Mesenchymal stem cell (in vitro differentiated cells and primary cell): ENCODE data around the gene PRTN3.
A peak's percentile ranks its signal among the peaks of the same experiment; 100 is the strongest.
"Not testable (repeated sequence)": the region's sequence is repeated elsewhere in the genome, so short reads cannot be mapped to it uniquely, and the experiment has no call there.

ENCODE experiments used
- DNase-seq: peaks from one replicate; pipeline ENCODE4 v3.0.0-alpha.2; 2013
- H2AFZ ChIP-seq: one replicate; pipeline ENCODE4 v1.6.1; 2013; ENCODE audit warnings: low read depth, mild to moderate bottlenecking, control low read depth, inconsistent platforms, low read length, moderate library complexity
- H2AK5ac ChIP-seq: 2 replicates; pipeline ENCODE4 v1.6.1; 2013; ENCODE audit warnings: low read length, moderate library complexity, mild to moderate bottlenecking, inconsistent platforms; ENCODE audit not compliant: severe bottlenecking
- H2BK120ac ChIP-seq: one replicate; pipeline ENCODE4 v1.6.1; 2013; ENCODE audit warnings: low read depth, mild to moderate bottlenecking, inconsistent platforms, low read length, moderate library complexity
- H2BK12ac ChIP-seq, 2 experiments: one replicate each; pipeline ENCODE4 v1.6.1; 2013; ENCODE audit warnings: inconsistent platforms in 2 of 2, low read length in 2 of 2, mild to moderate bottlenecking in 2 of 2, moderate library complexity in 2 of 2, control low read depth in 1 of 2
- H2BK15ac ChIP-seq: one replicate; pipeline ENCODE4 v1.6.1; 2013; ENCODE audit warnings: mild to moderate bottlenecking, low read depth, inconsistent platforms; ENCODE audit not compliant: poor library complexity, severe bottlenecking
- H2BK5ac ChIP-seq: 2 replicates; pipeline ENCODE4 v1.6.1; 2013; ENCODE audit warnings: low read depth, mild to moderate bottlenecking, low read length, control low read depth, inconsistent platforms; ENCODE audit not compliant: poor library complexity, severe bottlenecking
- H3K14ac ChIP-seq, 2 experiments: one replicate each; pipeline ENCODE4 v1.6.1; 2013; ENCODE audit warnings: inconsistent platforms in 2 of 2, low read length in 2 of 2, control low read depth in 1 of 2, mild to moderate bottlenecking in 1 of 2, moderate library complexity in 1 of 2
- H3K18ac ChIP-seq, 2 experiments: one replicate each; pipeline ENCODE4 v1.6.1; 2013; ENCODE audit warnings: inconsistent platforms in 2 of 2, low read length in 2 of 2, control low read depth in 1 of 2, low read depth in 1 of 2, mild to moderate bottlenecking in 1 of 2
- H3K23ac ChIP-seq, 2 experiments: one replicate each; pipeline ENCODE4 v1.6.1; 2013; ENCODE audit warnings: inconsistent platforms in 2 of 2, low read length in 2 of 2, mild to moderate bottlenecking in 2 of 2, moderate library complexity in 2 of 2, control low read depth in 1 of 2
- H3K27ac ChIP-seq: 2 replicates; pipeline ENCODE4 v1.5.1; 2013; ENCODE audit warnings: mild to moderate bottlenecking, moderate library complexity, low read length, control low read depth, inconsistent platforms; ENCODE audit not compliant: poor library complexity, severe bottlenecking
- H3K27me3 ChIP-seq, 2 experiments: 2 replicates each; pipeline versions ENCODE4 v1.6.1 to v1.7.0; 2013; ENCODE audit warnings: low read length in 2 of 2, mild to moderate bottlenecking in 2 of 2, moderate library complexity in 2 of 2, control low read depth in 1 of 2, inconsistent platforms in 1 of 2; ENCODE audit not compliant: control insufficient read depth in 1 of 2, insufficient read depth in 1 of 2
- H3K36me3 ChIP-seq, 2 experiments: 2 replicates each; pipeline versions ENCODE4 v1.6.1 to v1.7.0; 2013; ENCODE audit warnings: low read length in 2 of 2, control low read depth in 1 of 2, inconsistent platforms in 1 of 2, low read depth in 1 of 2, mild to moderate bottlenecking in 1 of 2; ENCODE audit not compliant: insufficient read depth in 2 of 2, control insufficient read depth in 1 of 2
- H3K4ac ChIP-seq, 2 experiments: one replicate each; pipeline ENCODE4 v1.6.1; 2013; ENCODE audit warnings: inconsistent platforms in 2 of 2, low read length in 2 of 2, mild to moderate bottlenecking in 2 of 2, moderate library complexity in 2 of 2, control low read depth in 1 of 2, low read depth in 1 of 2
- H3K4me1 ChIP-seq: 2 replicates; pipeline ENCODE4 v1.6.1; 2013; ENCODE audit warnings: low read depth, low read length, control low read depth; ENCODE audit not compliant: control insufficient read depth, insufficient read depth
- H3K4me2 ChIP-seq: 2 replicates; pipeline ENCODE4 v1.6.1; 2013; ENCODE audit warnings: low read length, mild to moderate bottlenecking, inconsistent platforms; ENCODE audit not compliant: poor library complexity, severe bottlenecking
- H3K4me3 ChIP-seq, 2 experiments: 2 replicates each; pipeline versions ENCODE4 v1.5.1 to v1.7.0; 2013; ENCODE audit warnings: low read length in 2 of 2, mild to moderate bottlenecking in 2 of 2, control low read depth in 1 of 2, low read depth in 1 of 2; ENCODE audit not compliant: insufficient read depth in 1 of 2
- H3K79me1 ChIP-seq: replicated peaks from 2 replicates; pipeline ENCODE4 v1.6.1; 2013; ENCODE audit warnings: mild to moderate bottlenecking, control low read depth, low read length, inconsistent platforms; ENCODE audit not compliant: poor library complexity, severe bottlenecking
- H3K9ac ChIP-seq: 2 replicates; pipeline ENCODE4 v1.7.0; 2013; ENCODE audit warnings: mild to moderate bottlenecking, low read length, moderate library complexity
- H3K9me3 ChIP-seq: 2 replicates; pipeline ENCODE4 v1.7.0; 2013; ENCODE audit warnings: mild to moderate bottlenecking, low read length; ENCODE audit not compliant: control insufficient read depth
- H4K8ac ChIP-seq: one replicate; pipeline ENCODE4 v1.6.1; 2013; ENCODE audit warnings: inconsistent platforms, mild to moderate bottlenecking, low read length, moderate library complexity
- H4K91ac ChIP-seq: one replicate; pipeline ENCODE4 v1.6.1; 2013; ENCODE audit warnings: mild to moderate bottlenecking, low read length, inconsistent platforms
- WGBS: methylation state at CpG from one replicate; pipeline ENCODE4 v1.1.7; 2013; ENCODE audit warnings: mixed read lengths; 5-methylcytosine and 5-hydroxymethylcytosine counted together

Gene PRTN3

DNA sequence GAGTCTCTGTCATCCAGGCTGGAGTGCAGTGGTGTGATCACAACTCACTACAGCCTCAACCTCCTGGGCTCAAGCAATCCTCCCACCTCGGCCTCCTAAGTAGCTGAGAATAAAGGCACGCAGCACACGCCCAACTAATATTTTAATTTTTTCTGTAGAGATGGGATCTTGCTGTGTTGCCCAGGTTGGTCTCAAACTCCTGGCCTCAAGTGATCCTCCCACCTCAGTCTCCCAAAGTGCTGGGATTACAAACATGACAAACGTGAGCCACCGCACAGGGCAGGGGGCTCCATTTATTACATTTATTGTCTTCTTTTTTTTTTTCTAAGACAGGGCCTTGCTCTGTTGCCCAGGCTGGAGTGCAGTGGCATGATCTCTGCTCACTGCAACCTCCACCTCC lies 20.6 kb upstream of the PRTN3 start:
- not testable (repeated sequence) for H3K4ac ChIP-seq, H3K14ac ChIP-seq, DNase-seq, H3K4me3 ChIP-seq, H3K4me2 ChIP-seq, H2BK5ac ChIP-seq, H3K27ac ChIP-seq, H3K79me1 ChIP-seq, H2BK120ac ChIP-seq, H3K23ac ChIP-seq, H3K18ac ChIP-seq, H2AFZ ChIP-seq, H2BK15ac ChIP-seq, H2BK12ac ChIP-seq, H3K27me3 ChIP-seq, H3K9ac ChIP-seq, H3K9me3 ChIP-seq, H4K91ac ChIP-seq, H4K8ac ChIP-seq, H2AK5ac ChIP-seq
- H3K36me3 ChIP-seq: peaks cover 6 to 12% of the 10 kb centered on the region in 2 experiments
- WGBS: 98% methylated on average over 5 of the region's 5 CpGs
- peaks cover 21% of the 10 kb centered on the region for H3K4me1 ChIP-seq

GRCh38 chr19:821231-821824 lies 19.5 kb upstream of the PRTN3 start:
- no peak for DNase-seq
- no peak overlapping the region for H4K91ac ChIP-seq
- WGBS: 1% methylated on average over 22 of the region's 64 CpGs

DNA sequence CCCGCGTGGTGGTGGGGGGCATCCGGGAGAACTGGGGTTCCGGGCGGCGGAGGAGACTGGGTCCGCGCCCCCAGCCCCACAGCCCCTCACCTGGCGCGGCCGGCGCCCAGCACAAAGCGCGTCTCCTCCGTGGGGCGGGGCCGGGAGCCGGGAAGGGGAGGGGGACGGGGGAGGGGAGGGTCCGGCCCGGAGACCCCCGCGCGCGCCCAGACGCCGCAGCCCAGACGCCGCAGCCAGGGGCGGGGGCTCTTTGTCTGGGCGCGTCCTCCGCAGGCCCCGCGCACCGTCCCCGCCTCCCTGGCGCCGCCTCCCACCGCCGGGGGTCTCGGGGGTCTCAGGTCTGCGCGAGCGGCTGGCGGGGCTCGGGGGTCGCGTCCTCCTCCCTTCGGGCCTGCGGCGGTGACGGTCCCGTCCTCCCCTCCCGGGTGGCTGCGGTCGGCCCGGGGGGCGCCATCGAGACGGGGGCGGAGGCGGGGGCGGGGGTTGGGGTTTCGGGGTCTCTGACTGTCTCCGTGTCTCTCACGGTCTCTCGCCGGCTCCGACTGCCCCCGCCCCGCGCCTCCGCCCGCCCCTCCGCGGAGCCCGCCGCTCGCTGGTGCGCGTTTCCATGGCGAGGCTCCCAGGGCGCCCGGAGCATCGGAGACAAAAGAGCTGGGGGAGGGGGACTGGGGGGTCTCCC lies 18.8 kb upstream of the PRTN3 start, which contains the start of gene PLPPR3:
Gene PLPPR3 (minus strand): TSS at position 131 of the 679 bp plus-strand sequence. CDS start 396 bp downstream, outside the sequence.
- peak within 1 kb of the TSS; percentile 64 for H4K8ac ChIP-seq
- H3K27ac ChIP-seq: no peak within 1 kb of the TSS
- H3K4me2 ChIP-seq: peak within 1 kb of the TSS; percentile 97
- H3K27me3 ChIP-seq: peaks cover 0 to 14% of the 10 kb centered on the region in 2 experiments
- H2BK15ac ChIP-seq: peak within 1 kb of the TSS; percentile 94
- no peaks in the 10 kb centered on the region for H3K36me3 ChIP-seq
- H2BK120ac ChIP-seq: peak within 1 kb of the TSS; percentile 34
- H3K23ac ChIP-seq: no peak within 1 kb of the TSS
- peaks cover 21% of the 10 kb centered on the region for H3K4me1 ChIP-seq
- H2AFZ ChIP-seq: peak within 1 kb of the TSS; percentile 56
- H3K9ac ChIP-seq: no peak within 1 kb of the TSS
- H3K4me3 ChIP-seq: peak within 1 kb of the TSS; percentile 44 to 70
- no peak within 1 kb of the TSS for H2BK5ac ChIP-seq
- H2AK5ac ChIP-seq: no peak within 1 kb of the TSS
- H3K4ac ChIP-seq: no peak within 1 kb of the TSS
- no peaks in the 10 kb centered on the region for H3K79me1 ChIP-seq
- H3K18ac ChIP-seq: peak within 1 kb of the TSS in 1 of 2 experiments; percentile 64
- peak within 1 kb of the TSS in 1 of 2 experiments; percentile 72 for H3K14ac ChIP-seq
- DNase-seq: no peak
- no peak within 1 kb of the TSS for H4K91ac ChIP-seq
- H2BK12ac ChIP-seq: peak within 1 kb of the TSS in 1 of 2 experiments; percentile 31
- no peaks in the 10 kb centered on the region for H3K9me3 ChIP-seq
- WGBS: 1% methylated on average over 18 of the region's 86 CpGs

More at GRCh38 chr19:821231-821824, 19.5 kb upstream of the PRTN3 start:
- no peak overlapping the region for H2BK5ac ChIP-seq
- no peak overlapping the region for H4K8ac ChIP-seq
- peak overlapping the region; percentile 34 for H2BK120ac ChIP-seq
- peak overlapping the region in 1 of 2 experiments; percentile 72 for H3K14ac ChIP-seq
- H3K9ac ChIP-seq: no peak overlapping the region
- peak overlapping the region; percentile 44 to 70 for H3K4me3 ChIP-seq
- no peaks in the 10 kb centered on the region for H3K79me1 ChIP-seq
- no peak overlapping the region for H2AK5ac ChIP-seq
- H3K27ac ChIP-seq: no peak overlapping the region
- peak overlapping the region in 1 of 2 experiments; percentile 64 for H3K18ac ChIP-seq
- peak overlapping the region; percentile 87 for H3K4me2 ChIP-seq
- no peak overlapping the region for H3K23ac ChIP-seq
- peak overlapping the region; percentile 94 for H2BK15ac ChIP-seq
- H3K9me3 ChIP-seq: no peaks in the 10 kb centered on the region
- H3K4me1 ChIP-seq: peaks cover 21% of the 10 kb centered on the region
- peaks cover 0 to 14% of the 10 kb centered on the region in 2 experiments for H3K27me3 ChIP-seq
- no peak overlapping the region for H2AFZ ChIP-seq
- H3K36me3 ChIP-seq: peaks cover 0 to 1% of the 10 kb centered on the region in 2 experiments
- no peak overlapping the region for H2BK12ac ChIP-seq
- no peak overlapping the region for H3K4ac ChIP-seq

DNA sequence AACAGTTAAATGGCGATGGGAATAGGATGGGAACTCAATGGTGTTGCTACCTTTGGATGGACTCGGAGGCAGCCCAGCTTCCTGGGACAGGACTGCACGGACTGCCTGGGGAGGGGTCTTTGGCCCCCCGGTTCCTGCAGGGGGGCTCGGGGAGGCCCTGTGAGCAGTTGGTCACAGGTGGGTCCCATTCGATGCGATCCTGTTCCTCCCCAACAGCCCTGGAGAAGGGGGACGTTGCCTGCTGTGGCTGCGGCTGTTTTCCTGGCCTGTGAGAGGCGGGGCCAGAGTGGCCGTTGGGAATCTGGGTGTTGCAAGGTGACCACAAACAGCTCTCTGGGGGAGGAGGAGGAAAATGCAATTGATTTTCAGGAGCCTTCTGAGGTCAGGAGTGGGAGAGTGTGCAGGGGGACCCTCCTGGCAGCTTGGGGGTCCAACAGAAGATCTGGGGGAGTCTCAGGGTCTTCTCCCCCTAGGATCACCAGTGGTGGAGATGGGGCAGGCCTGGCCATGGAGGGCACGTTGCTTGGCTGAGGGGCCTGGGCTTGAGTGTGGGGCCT lies 17.2 kb upstream of the PRTN3 start:
- H3K4ac ChIP-seq: no peak overlapping the region
- 62% methylated on average over 12 of the region's 12 CpGs for WGBS
- no peak overlapping the region for H3K4me2 ChIP-seq
- no peak overlapping the region for H2AK5ac ChIP-seq
- peaks cover 0 to 17% of the 10 kb centered on the region in 2 experiments for H3K27me3 ChIP-seq
- H3K27ac ChIP-seq: no peak overlapping the region
- peak overlapping the region; percentile 15 for H2BK120ac ChIP-seq
- peak overlapping the region in 1 of 2 experiments; percentile 54 for H3K18ac ChIP-seq
- H3K4me3 ChIP-seq: no peak overlapping the region
- no peak overlapping the region for H2AFZ ChIP-seq
- H3K9ac ChIP-seq: no peak overlapping the region
- no peak overlapping the region for H2BK5ac ChIP-seq
- DNase-seq: peak; percentile 44
- no peaks in the 10 kb centered on the region for H3K79me1 ChIP-seq
- H3K36me3 ChIP-seq: no peaks in the 10 kb centered on the region
- H3K9me3 ChIP-seq: no peaks in the 10 kb centered on the region
- H4K8ac ChIP-seq: no peak overlapping the region
- no peak overlapping the region for H3K23ac ChIP-seq
- H4K91ac ChIP-seq: no peak overlapping the region
- peak overlapping the region in 1 of 2 experiments; percentile 5 for H2BK12ac ChIP-seq
- peak overlapping the region; percentile 3 for H2BK15ac ChIP-seq
- no peak overlapping the region for H3K14ac ChIP-seq
- peaks cover 21% of the 10 kb centered on the region for H3K4me1 ChIP-seq
